Endothelial cell of umbilical vein (primary cell): ENCODE results near the gene PADI6. TPM values are rescaled to one million over a fixed set of nuclear protein-coding genes. Genes with fewer than 3 reads are reported as not detected.

Experiments
- BruUV-seq: library from RNA; stranded (reverse); fragments of 400-500 nt; replicated peaks from 2 replicates; lab custom pipeline; 2021; lab: Mats Ljungman, UMichigan
- CTCF ChIA-PET: fragments of 300-600, 350-600 bp; sonication (Branson Sonifier 250); formaldehyde crosslinking; loops from one replicate; lab custom pipeline; 2021; ENCODE audit warnings: antibody characterized with exemption, inconsistent platforms; lab: Charles Lee
- POLR2A ChIA-PET: fragments of 300-600, 350-600 bp; sonication (Branson Sonifier 250); formaldehyde crosslinking; loops from one replicate; lab custom pipeline; 2021; ENCODE audit warnings: antibody characterized with exemption, inconsistent platforms; lab: Charles Lee
- DNase-seq: peaks from one replicate; pipeline ENCODE4 v3.0.0-alpha.2; 2011; ENCODE audit warnings: low read depth, low spot score
- FAIRE-seq: peaks from 2 replicates; lab custom pipeline; 2011; peaks lifted over from hg19 to GRCh38; lab: Jason Lieb, UNC
- H2AFZ ChIP-seq: 2 replicates; pipeline ENCODE4 v1.6.0; 2012; ENCODE audit warnings: low read depth, low read length, control low read depth, inconsistent platforms
- H3K27ac ChIP-seq: 2 replicates; pipeline ENCODE4 v1.5.1; 2011; ENCODE audit warnings: low read depth, mild to moderate bottlenecking, control low read depth, low read length, moderate library complexity; ENCODE audit not compliant: insufficient read depth
- H3K27me3 ChIP-seq, 2 experiments: 2 replicates each; pipeline versions ENCODE4 v1.6.0 to v1.6.1; 2011; ENCODE audit warnings: low read length in 2 of 2, mixed read lengths in 1 of 2; ENCODE audit not compliant: control insufficient read depth in 2 of 2, insufficient read depth in 2 of 2
- H3K36me3 ChIP-seq, 2 experiments: 2 replicates in 1 of 2; 3 replicates in 1 of 2; pipeline ENCODE4 v1.5.1; 2011; ENCODE audit warnings: low read length in 2 of 2, mild to moderate bottlenecking in 1 of 2, moderate library complexity in 1 of 2; ENCODE audit not compliant: control insufficient read depth in 2 of 2, insufficient read depth in 2 of 2; ENCODE audit errors: extremely low read depth in 1 of 2
- H3K4me1 ChIP-seq: 3 replicates; pipeline ENCODE4 v1.5.1; 2011; ENCODE audit warnings: mild to moderate bottlenecking, low read length; ENCODE audit not compliant: control insufficient read depth, insufficient read depth; ENCODE audit errors: extremely low read depth
- H3K4me2 ChIP-seq: 2 replicates; pipeline ENCODE4 v1.6.1; 2011; ENCODE audit warnings: low read length, control low read depth, mixed read lengths; ENCODE audit not compliant: insufficient read depth
- H3K4me3 ChIP-seq, 3 experiments: fragments of 200-600 bp in 1 of 3; sonication (generic), shearing (Covaris generic) in 1 of 3; replicated peaks in 1 of 3; 2 replicates each; pipeline ENCODE4 v1.5.1; 2011 to 2016; ENCODE audit warnings: control low read depth in 3 of 3, low read length in 3 of 3, mild to moderate bottlenecking in 2 of 3, inconsistent platforms in 1 of 3, low read depth in 1 of 3, moderate library complexity in 1 of 3; ENCODE audit not compliant: insufficient read depth in 1 of 3
- H3K79me2 ChIP-seq: 2 replicates; pipeline ENCODE4 v1.6.0; 2012; ENCODE audit warnings: low read length, inconsistent platforms; ENCODE audit not compliant: control insufficient read depth, insufficient read depth
- H3K9ac ChIP-seq: replicated peaks from 2 replicates; pipeline ENCODE3; 2011; ENCODE audit warnings: low read length, control low read depth; ENCODE audit not compliant: insufficient read depth; ENCODE audit errors: extremely low read depth
- H3K9me1 ChIP-seq: replicated peaks from 3 replicates; pipeline ENCODE4 v1.6.0; 2011; ENCODE audit warnings: mild to moderate bottlenecking, low read length; ENCODE audit not compliant: control insufficient read depth, insufficient read depth; ENCODE audit errors: extremely low read depth
- H3K9me3 ChIP-seq: replicated peaks from 2 replicates; pipeline ENCODE4 v1.5.1; 2012; ENCODE audit warnings: low read length, inconsistent platforms; ENCODE audit not compliant: control insufficient read depth, insufficient read depth
- H4K20me1 ChIP-seq: replicated peaks from 2 replicates; pipeline ENCODE3; 2011; ENCODE audit warnings: mild to moderate bottlenecking, low read length; ENCODE audit not compliant: control insufficient read depth, insufficient read depth; ENCODE audit errors: extremely low read depth
- EZH2 ChIP-seq: IDR thresholded peaks from 2 replicates; pipeline ENCODE4 v1.6.1; 2012; ENCODE audit warnings: borderline replicate concordance, low read depth, mild to moderate bottlenecking, moderate library complexity, low read length, inconsistent platforms; ENCODE audit not compliant: severe bottlenecking
- FOS ChIP-seq: IDR thresholded peaks from 2 replicates; pipeline ENCODE4 v1.6.1; 2011; ENCODE audit warnings: mild to moderate bottlenecking, low read length, moderate library complexity, borderline replicate concordance; ENCODE audit not compliant: insufficient read depth
- GATA2 ChIP-seq: IDR thresholded peaks from 2 replicates; pipeline ENCODE4 v1.7.0; 2011; ENCODE audit warnings: low read depth, mild to moderate bottlenecking, moderate library complexity, mixed read lengths, low read length; ENCODE audit not compliant: insufficient read length, insufficient read depth
- JUN ChIP-seq: IDR thresholded peaks from 2 replicates; pipeline ENCODE4 v1.6.1; 2011; ENCODE audit warnings: borderline replicate concordance, low read depth; ENCODE audit not compliant: insufficient read length, insufficient read depth
- MYC ChIP-seq: IDR thresholded peaks from one replicate; pipeline ENCODE4 v1.6.1; 2011; ENCODE audit warnings: mild to moderate bottlenecking, low read depth, low read length
- POLR2A ChIP-seq: IDR thresholded peaks from 2 replicates; pipeline ENCODE4 v1.6.1; 2012; ENCODE audit warnings: low read depth, mild to moderate bottlenecking, control low read depth, low read length
- POLR2AphosphoS5 ChIP-seq: IDR thresholded peaks from 2 replicates; pipeline ENCODE4 v1.6.1; 2012; ENCODE audit warnings: low read depth, mild to moderate bottlenecking, control low read depth, low read length, moderate library complexity; ENCODE audit not compliant: insufficient read depth
- dilution Hi-C: fragments of 300-500 bp; cut with MboI; formaldehyde crosslinking; loops from one replicate; pipeline ENCODE4 v1.15.0; 2019; ENCODE audit warnings: low sequenced_read_pairs; ENCODE audit not compliant: extremely low pct_ligation_motif_present
- intact Hi-C: fragments of 100-400 bp; cut with micrococcal nuclease; formaldehyde crosslinking; loops from one replicate; pipeline ENCODE4 v1.10.0; 2022
- polyA plus RNA-seq, 4 experiments: library from polyadenylated mRNA; depleted of rRNA in 3 of 4; stranded (reverse) in 3 of 4; unstranded in 1 of 4; fragments of >200 nt; gene quantifications; 2 replicates each; pipeline versions ENCODE4 v1.2.1 to v1.2.3, GENCODE V29; 2011 to 2012; ENCODE audit warnings: missing spikeins in 1 of 4
- total RNA-seq: library from RNA; stranded (reverse); gene quantifications from 2 replicates; pipeline ENCODE4 v1.2.3, GENCODE V29; 2021
- TF ChIP-seq, protein P1 (sequence below), 2 donors: IDR thresholded peaks; 1 replicate in 1 of 2; 2 replicates in 1 of 2; pipeline ENCODE4 v1.5.1; 2011; ENCODE audit warnings: low read length in 2 of 2, mild to moderate bottlenecking in 2 of 2, moderate library complexity in 2 of 2, control low read depth in 1 of 2, inconsistent platforms in 1 of 2, low read depth in 1 of 2; ENCODE audit not compliant: insufficient read depth in 1 of 2; ENCODE audit errors: extremely low read depth in 1 of 2
- TF ChIP-seq, protein P2 (sequence below): IDR thresholded peaks from 2 replicates; pipeline ENCODE4 v1.6.1; 2011; ENCODE audit not compliant: insufficient read depth, insufficient read length

PADI6 gene
- total and polyA plus RNA-seq, 2 donors (not counting 3 experiments of a cell fraction or from before 2014, with no cell fraction given) = not detected

DNA sequence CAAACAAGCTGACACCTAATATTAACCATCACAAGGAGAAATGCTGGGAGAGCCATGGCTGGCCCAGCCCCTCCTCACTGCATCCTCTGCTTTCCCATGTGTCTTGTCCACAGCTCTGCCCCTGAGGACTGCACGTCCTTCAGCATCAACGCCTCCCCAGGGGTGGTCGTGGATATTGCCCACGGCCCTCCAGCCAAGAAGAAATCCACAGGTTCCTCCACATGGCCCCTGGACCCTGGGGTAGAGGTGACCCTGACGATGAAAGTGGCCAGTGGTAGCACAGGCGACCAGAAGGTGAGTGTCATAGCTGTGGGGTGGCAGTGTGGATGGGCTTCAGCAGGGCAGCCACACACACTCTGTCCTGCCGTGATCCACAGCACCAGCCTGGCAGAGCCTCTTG lies 41.1 kb upstream of the PADI6 start:
- DNase-seq = no peak
- dilution Hi-C loops = no loop called here

More for the DNA sequence above, 41.1 kb upstream of the PADI6 start:
- Histone ChIP-seq H3K4me1 (no peaks in the 10 kb centered on the region), H3K9ac (no peak overlapping the region), H3K36me3 (no peaks in the 10 kb centered on the region), H3K9me3 (no peaks in the 10 kb centered on the region), H3K9me1 (no peaks in the 10 kb centered on the region), H3K27me3 (no peaks in the 10 kb centered on the region), H3K27ac (no peak overlapping the region), H3K4me3 (no peak overlapping the region), H2AFZ (no peak overlapping the region), H3K79me2 (no peaks in the 10 kb centered on the region), H4K20me1 (no peaks in the 10 kb centered on the region), H3K4me2 (no peak overlapping the region)
- no peak for TF ChIP-seq JUN
- no peak for TF ChIP-seq GATA2
- TF ChIP-seq POLR2A = no peak
- TF ChIP-seq EZH2 = no peak
- no peak for TF ChIP-seq FOS
- TF ChIP-seq MYC = no peak
- TF ChIP-seq, protein P1, sequence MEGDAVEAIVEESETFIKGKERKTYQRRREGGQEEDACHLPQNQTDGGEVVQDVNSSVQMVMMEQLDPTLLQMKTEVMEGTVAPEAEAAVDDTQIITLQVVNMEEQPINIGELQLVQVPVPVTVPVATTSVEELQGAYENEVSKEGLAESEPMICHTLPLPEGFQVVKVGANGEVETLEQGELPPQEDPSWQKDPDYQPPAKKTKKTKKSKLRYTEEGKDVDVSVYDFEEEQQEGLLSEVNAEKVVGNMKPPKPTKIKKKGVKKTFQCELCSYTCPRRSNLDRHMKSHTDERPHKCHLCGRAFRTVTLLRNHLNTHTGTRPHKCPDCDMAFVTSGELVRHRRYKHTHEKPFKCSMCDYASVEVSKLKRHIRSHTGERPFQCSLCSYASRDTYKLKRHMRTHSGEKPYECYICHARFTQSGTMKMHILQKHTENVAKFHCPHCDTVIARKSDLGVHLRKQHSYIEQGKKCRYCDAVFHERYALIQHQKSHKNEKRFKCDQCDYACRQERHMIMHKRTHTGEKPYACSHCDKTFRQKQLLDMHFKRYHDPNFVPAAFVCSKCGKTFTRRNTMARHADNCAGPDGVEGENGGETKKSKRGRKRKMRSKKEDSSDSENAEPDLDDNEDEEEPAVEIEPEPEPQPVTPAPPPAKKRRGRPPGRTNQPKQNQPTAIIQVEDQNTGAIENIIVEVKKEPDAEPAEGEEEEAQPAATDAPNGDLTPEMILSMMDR (IDR thresholded peaks at IDR 0.05; ENCODE audit: extremely low read depth in 1 of 2, insufficient read depth in 1 of 2, low read depth in 1 of 2, low read length in 2 of 2) = no peak
- TF ChIP-seq POLR2AphosphoS5 = no peak
- TF ChIP-seq, protein P2, sequence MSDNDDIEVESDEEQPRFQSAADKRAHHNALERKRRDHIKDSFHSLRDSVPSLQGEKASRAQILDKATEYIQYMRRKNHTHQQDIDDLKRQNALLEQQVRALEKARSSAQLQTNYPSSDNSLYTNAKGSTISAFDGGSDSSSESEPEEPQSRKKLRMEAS = no peak
- POLR2A ChIA-PET = no interaction called here
- intact Hi-C loops = no loop called here
- BruUV-seq = no TSS peak
- CTCF ChIA-PET = no interaction called here
- no peak for FAIRE-seq
